H1 (cell line): ENCODE data around the gene BCAM. TPM values are rescaled to one million over a fixed set of nuclear protein-coding genes. Genes with fewer than 3 reads are reported as not detected.

ENCODE experiments used
- CTCF ChIA-PET: fragments of 300-600 bp; sonication (Branson Sonifier 250); formaldehyde crosslinking; loops from one replicate; lab custom pipeline; 2021; ENCODE audit not compliant: partially characterized antibody; lab: Charles Lee
- POLR2A ChIA-PET: fragments of 300-600 bp; sonication (Branson Sonifier 250); formaldehyde crosslinking; loops from one replicate; lab custom pipeline; 2021; ENCODE audit warnings: inconsistent platforms; ENCODE audit not compliant: partially characterized antibody; lab: Charles Lee
- DNase-seq, 2 experiments: peaks; one replicate each; pipeline versions ENCODE4 v3.0.0 to v3.0.0-alpha.2; 2010 to 2022; ENCODE audit warnings: low spot score in 2 of 2, low read depth in 1 of 2, mixed read lengths in 1 of 2
- FAIRE-seq: peaks from 2 replicates; lab custom pipeline; 2011; peaks lifted over from hg19 to GRCh38; lab: Jason Lieb, UNC
- H2AFZ ChIP-seq: 2 replicates; pipeline ENCODE4 v1.8.1; 2012; ENCODE audit warnings: low read length, inconsistent platforms
- H2AK5ac ChIP-seq: 2 replicates; pipeline ENCODE4 v1.6.1; 2013; ENCODE audit warnings: low read depth, low read length
- H2BK120ac ChIP-seq: replicated peaks from 2 replicates; pipeline ENCODE3; 2013; ENCODE audit warnings: low read depth, low read length, inconsistent platforms
- H2BK12ac ChIP-seq: 2 replicates; pipeline ENCODE4 v1.6.1; 2013; ENCODE audit warnings: low read depth, low read length
- H2BK15ac ChIP-seq: 2 replicates; pipeline ENCODE4 v1.6.1; 2013; ENCODE audit warnings: low read length
- H2BK20ac ChIP-seq: 2 replicates; pipeline ENCODE4 v1.6.1; 2013; ENCODE audit warnings: low read length
- H2BK5ac ChIP-seq: 2 replicates; pipeline ENCODE4 v1.6.1; 2013; ENCODE audit warnings: low read depth, low read length
- H3K14ac ChIP-seq: 2 replicates; pipeline ENCODE4 v1.6.1; 2013; ENCODE audit warnings: inconsistent platforms; ENCODE audit not compliant: insufficient read length
- H3K18ac ChIP-seq: 2 replicates; pipeline ENCODE4 v1.6.1; 2013; ENCODE audit warnings: low read length; ENCODE audit errors: extremely low read depth
- H3K23ac ChIP-seq: 2 replicates; pipeline ENCODE4 v1.6.1; 2013; ENCODE audit warnings: inconsistent platforms; ENCODE audit not compliant: insufficient read length
- H3K23me2 ChIP-seq: 2 replicates; pipeline ENCODE4 v1.6.1; 2013; ENCODE audit warnings: low read depth, low read length
- H3K27ac ChIP-seq: 2 replicates; pipeline ENCODE4 v1.6.1; 2011; ENCODE audit warnings: low read depth, low read length, inconsistent platforms
- H3K27me3 ChIP-seq, 4 experiments: replicated peaks in 1 of 4; 1 replicate in 1 of 4; 2 replicates in 3 of 4; pipeline versions ENCODE4 v1.6.1 to v1.8.1; 2011 to 2013; ENCODE audit warnings: low read length in 3 of 4, mild to moderate bottlenecking in 3 of 4, inconsistent platforms in 2 of 4, mixed read lengths in 2 of 4, moderate library complexity in 1 of 4; ENCODE audit not compliant: control insufficient read depth in 3 of 4, insufficient read depth in 3 of 4; ENCODE audit errors: extremely low read depth in 1 of 4
- H3K36me3 ChIP-seq, 4 experiments: 2 replicates each; pipeline versions ENCODE4 v1.6.1 to v1.8.1; 2011 to 2013; ENCODE audit warnings: mild to moderate bottlenecking in 4 of 4, low read length in 3 of 4, moderate library complexity in 2 of 4, control low read depth in 1 of 4, inconsistent platforms in 1 of 4; ENCODE audit not compliant: insufficient read depth in 4 of 4, control insufficient read depth in 2 of 4
- H3K4ac ChIP-seq: replicated peaks from 2 replicates; pipeline ENCODE3; 2013; ENCODE audit warnings: low read length, low read depth, mixed read lengths, inconsistent platforms; ENCODE audit not compliant: insufficient read length
- H3K4me1 ChIP-seq, 4 experiments: replicated peaks in 1 of 4; 1 replicate in 1 of 4; 2 replicates in 3 of 4; pipeline versions ENCODE4 v1.6.1 to v1.8.1; 2011 to 2013; ENCODE audit warnings: low read length in 3 of 4, inconsistent platforms in 2 of 4, mixed read lengths in 1 of 4; ENCODE audit not compliant: insufficient read depth in 4 of 4, control insufficient read depth in 3 of 4
- H3K4me2 ChIP-seq, 2 experiments: 2 replicates each; pipeline versions ENCODE4 v1.6.1 to v1.8.1; 2011 to 2013; ENCODE audit warnings: low read depth in 2 of 2, low read length in 2 of 2, control low read depth in 1 of 2, inconsistent platforms in 1 of 2, mild to moderate bottlenecking in 1 of 2; ENCODE audit not compliant: insufficient read depth in 1 of 2
- H3K4me3 ChIP-seq, 4 experiments: fragments of 200-600, 300-600 bp in 1 of 4; sonication (generic), shearing (Covaris generic), sonication (Bioruptor Twin) in 1 of 4; 2 replicates each; pipeline versions ENCODE4 v1.5.1 to v1.8.1; 2011 to 2016; ENCODE audit warnings: low read length in 4 of 4, low read depth in 3 of 4, control low read depth in 2 of 4, inconsistent platforms in 2 of 4, mild to moderate bottlenecking in 2 of 4, mixed read lengths in 1 of 4, moderate library complexity in 1 of 4; ENCODE audit not compliant: insufficient read depth in 2 of 4; ENCODE audit errors: extremely low read depth in 1 of 4
- H3K56ac ChIP-seq: replicated peaks from 2 replicates; pipeline ENCODE3; 2013; ENCODE audit warnings: low read depth, mild to moderate bottlenecking, mixed read lengths, low read length, inconsistent platforms; ENCODE audit not compliant: insufficient read length
- H3K79me1 ChIP-seq: 2 replicates; pipeline ENCODE4 v1.6.1; 2013; ENCODE audit warnings: low read depth, low read length, control low read depth
- H3K79me2 ChIP-seq, 2 experiments: 2 replicates each; pipeline versions ENCODE4 v1.6.1 to v1.8.1; 2012 to 2013; ENCODE audit warnings: low read length in 2 of 2, mild to moderate bottlenecking in 2 of 2, inconsistent platforms in 1 of 2; ENCODE audit not compliant: insufficient read depth in 2 of 2, control insufficient read depth in 1 of 2
- H3K9ac ChIP-seq, 4 experiments: replicated peaks in 1 of 4; 1 replicate in 1 of 4; 2 replicates in 3 of 4; pipeline versions ENCODE4 v1.6.1 to v1.8.1; 2011 to 2013; ENCODE audit warnings: low read depth in 3 of 4, low read length in 3 of 4, control low read depth in 2 of 4, mild to moderate bottlenecking in 2 of 4, moderate library complexity in 2 of 4, inconsistent platforms in 1 of 4; ENCODE audit errors: extremely low read depth in 1 of 4
- H3K9me3 ChIP-seq, 2 experiments: 2 replicates each; pipeline versions ENCODE4 v1.6.1 to v1.8.1; 2012 to 2013; ENCODE audit warnings: mild to moderate bottlenecking in 2 of 2, moderate library complexity in 2 of 2, control low read depth in 1 of 2, inconsistent platforms in 1 of 2, low read depth in 1 of 2, low read length in 1 of 2, mixed read lengths in 1 of 2; ENCODE audit not compliant: insufficient read depth in 2 of 2
- H4K20me1 ChIP-seq, 2 experiments: replicated peaks in 1 of 2; 2 replicates each; pipeline versions ENCODE3 to v1.8.1; 2011 to 2013; ENCODE audit warnings: inconsistent platforms in 2 of 2, low read length in 2 of 2, mild to moderate bottlenecking in 1 of 2; ENCODE audit not compliant: insufficient read depth in 2 of 2, control insufficient read depth in 1 of 2
- H4K5ac ChIP-seq: 2 replicates; pipeline ENCODE4 v1.6.1; 2013; ENCODE audit warnings: low read length, low read depth, mixed read lengths, inconsistent platforms; ENCODE audit not compliant: insufficient read length
- H4K8ac ChIP-seq: 2 replicates; pipeline ENCODE4 v1.8.0; 2013; ENCODE audit warnings: mild to moderate bottlenecking, moderate library complexity, low read length, inconsistent platforms; ENCODE audit not compliant: insufficient read depth; ENCODE audit errors: extremely low read depth
- H4K91ac ChIP-seq: replicated peaks from 2 replicates; pipeline ENCODE3; 2013; ENCODE audit warnings: low read length, mixed read lengths, inconsistent platforms; ENCODE audit not compliant: insufficient read length
- TEAD4 ChIP-seq: IDR thresholded peaks from 2 replicates; pipeline ENCODE4 v1.6.1; 2012; ENCODE audit warnings: low read depth, low read length, inconsistent platforms, mixed read lengths
- YY1 ChIP-seq: IDR thresholded peaks from 2 replicates; pipeline ENCODE4 v1.6.1; 2011; ENCODE audit warnings: low read depth, mild to moderate bottlenecking, low read length
- WGBS, 2 experiments: shearing (Covaris generic) in 1 of 2; methylation state at CpG; one replicate each; pipeline versions ENCODE4 v1.1.6 to v1.1.7; 2013 to 2015; ENCODE audit warnings: low lambda C conversion rate in 2 of 2, mixed read lengths in 2 of 2, inconsistent platforms in 1 of 2, low coverage in 1 of 2, missing lambda C conversion rate in 1 of 2; ENCODE audit not compliant: insufficient replicate concordance in 2 of 2, insufficient coverage in 1 of 2, insufficient read length in 1 of 2; ENCODE audit errors: extremely low coverage in 1 of 2, missing lambda C conversion rate in 1 of 2; 5-methylcytosine and 5-hydroxymethylcytosine counted together
- polyA plus RNA-seq, 7 experiments: library from polyadenylated mRNA; depleted of rRNA in 3 of 7; stranded (reverse) in 5 of 7; unstranded in 2 of 7; fragments of >200 nt in 5 of 7; fragments of 200-250 nt in 2 of 7; gene quantifications; 1 replicate in 5 of 7; 2 replicates in 1 of 7; 4 replicates in 1 of 7; pipeline versions ENCODE4 v1.2.1 to v1.2.3, GENCODE V29; 2011 to 2013; ENCODE audit warnings: missing spikeins in 2 of 7, mixed read lengths in 2 of 7
- total RNA-seq: library from RNA; stranded (reverse); fragmentation: NEBNext Ultra II Directional; extraction: Animal tissue kit (Norgen Biotek cat#: 25700); gene quantifications from 2 replicates; pipeline ENCODE4 v1.2.1, GENCODE V29; 2021

The BCAM gene
- total and polyA plus RNA-seq, 2 of the 8 experiments (the other 6 are each of a cell fraction or from before 2014, with no cell fraction given): 32.5 to 81.4 TPM

DNA sequence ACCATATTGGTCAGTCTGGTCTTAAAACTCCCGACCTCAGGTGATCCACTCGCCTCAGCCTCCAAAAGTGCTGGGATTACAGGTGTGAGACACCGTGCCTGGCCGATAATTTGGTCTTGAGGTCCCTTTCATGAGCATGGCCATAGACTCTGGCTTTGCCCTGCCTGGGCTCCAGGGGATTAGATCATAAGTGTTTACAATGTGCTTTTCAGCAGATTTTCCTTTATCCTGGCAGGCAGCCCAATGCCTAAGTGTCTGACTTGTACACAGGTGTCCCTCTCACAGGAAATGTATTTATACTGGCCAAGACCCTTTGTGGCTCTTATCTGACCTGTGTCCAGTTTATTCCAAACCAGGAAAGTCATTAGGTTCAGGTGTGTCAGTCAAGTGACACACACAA, 15.9 kb downstream of the BCAM start:
- Histone ChIP-seq H2BK5ac (no peak overlapping the region), H3K14ac (no peak overlapping the region), H3K23me2 (peaks cover 6% of the 10 kb centered on the region; the same call in 1 of the 2 replicates), H3K79me2 (no peaks in the 10 kb centered on the region), H3K9ac (no peak overlapping the region), H3K4me1 (0 out of 7 replicates have a peak, but pooled peaks cover 0 to 3% (median 0%) of the 10 kb centered on the region in 4 experiments), H3K27me3 (peaks cover 1 to 24% (median 7%) of the 10 kb centered on the region in 4 experiments; a peak in 6 of 7 replicates), H2BK15ac (no peak overlapping the region), H3K4me2 (no peak overlapping the region), H3K36me3 (peaks cover 0 to 8% (median 0%) of the 10 kb centered on the region in 4 experiments; a peak in 3 of 8 replicates), H3K79me1 (no peaks in the 10 kb centered on the region; the same call in 1 of the 2 replicates), H3K56ac (no peak overlapping the region), H4K8ac (no peak overlapping the region), H4K20me1 (no peaks in the 10 kb centered on the region), H3K27ac (no peak overlapping the region), H4K5ac (no peak overlapping the region), H2BK20ac (no peak overlapping the region), H2BK120ac (no peak overlapping the region), H3K18ac (no peak overlapping the region), H4K91ac (no peak overlapping the region), H2BK12ac (no peak overlapping the region), H3K9me3 (no peaks in the 10 kb centered on the region), H2AFZ (no peak overlapping the region), H3K23ac (no peak overlapping the region), H3K4ac (peak overlapping the region; percentile 11), H3K4me3 (no peak overlapping the region), H2AK5ac (no peak overlapping the region)
- CTCF ChIA-PET: interaction anchor here (0.6 to 1.7 kb wide), 3 partner anchors 13 to 26 kb away, joined by 3 to 5 read pairs (median 3); no protein-coding TSS in a partner anchor
- WGBS, 2 experiments: 93% methylated on average over 4 of the region's 4 CpGs; no CpG with 5 or more reads in 1 of the 2 experiments
- FAIRE-seq (no peak), DNase-seq (no peak)
- TF ChIP-seq TEAD4 (no peak), YY1 (no peak)
- POLR2A ChIA-PET: interaction anchor here (1.7 kb wide), 1 partner anchor 15 kb away, joined by 4 read pairs; the partner anchor contains the start of gene BCAM
